Left lung (tissue), 10 donors: Measurements from ENCODE around the gene BLOC1S3. TPM values are rescaled to one million over a fixed set of nuclear protein-coding genes. Genes with fewer than 3 reads are reported as not detected.

Experiments
- ATAC-seq: fragments of 200-7000 bp; cut with Tn5 transposase; one replicate; pipeline ENCODE4 v1.9.1; 2020; ENCODE audit warnings: moderate library complexity
- DNase-seq, 4 donors: peaks; one replicate each; pipeline ENCODE4 v3.0.0-alpha.2; 2013 to 2020
- H3K27ac ChIP-seq, 2 donors: fragments of 200-600 bp; sonication (generic) in 1 of 2; one replicate each; pipeline versions ENCODE4 v1.5.0 to v1.8.0; 2020 to 2021
- H3K27me3 ChIP-seq, 2 donors: fragments of 200-600 bp; sonication (generic) in 1 of 2; one replicate each; pipeline versions ENCODE4 v1.5.0 to v1.8.0; 2020 to 2021
- H3K36me3 ChIP-seq, 2 donors: fragments of 200-600 bp; sonication (generic) in 1 of 2; one replicate each; pipeline versions ENCODE4 v1.5.0 to v1.8.0; 2020 to 2021
- H3K4me1 ChIP-seq, 2 donors: fragments of 200-600 bp; one replicate each; pipeline ENCODE4 v1.8.0; 2021
- H3K4me3 ChIP-seq, 2 donors: fragments of 200-600 bp; sonication (generic) in 1 of 2; one replicate each; pipeline versions ENCODE4 v1.5.0 to v1.8.0; 2020 to 2021; ENCODE audit warnings: mild to moderate bottlenecking in 1 of 2
- H3K9me3 ChIP-seq, 2 donors: fragments of 200-600 bp; sonication (generic) in 1 of 2; one replicate each; pipeline versions ENCODE4 v1.5.0 to v1.8.0; 2020 to 2021
- CTCF ChIP-seq, 2 donors: fragments of 200-600 bp; sonication (generic) in 1 of 2; IDR thresholded peaks; one replicate each; pipeline versions ENCODE4 v1.5.0 to v1.8.0; 2021; ENCODE audit warnings: antibody characterized with exemption in 2 of 2
- intact Hi-C, 2 donors: fragments of 100-400 bp; cut with DNase I; formaldehyde crosslinking; loops; one replicate each; pipeline versions ENCODE4 v1.11.2 to v1.14.2; 2022
- polyA plus RNA-seq, 6 donors: library from polyadenylated mRNA; unstranded; fragments of 120-200 nt; gene quantifications; one replicate each; pipeline ENCODE4 v1.2.1, GENCODE V29; 2013; ENCODE audit not compliant: insufficient read length in 6 of 6
- total RNA-seq, 2 donors: library from RNA; stranded (reverse); fragmentation: NEBNext Ultra II Directional; extraction: Animal tissue kit (Norgen Biotek cat#: 25700); gene quantifications; one replicate each; pipeline ENCODE4 v1.2.1, GENCODE V29; 2021
- donor health status: DM: no; HTN: yes; CAD: no.
- donor health status: DM: no; HTN: no; CAD: no.

Gene BLOC1S3
- total and polyA plus RNA-seq, 8 donors, result 7.8 to 15.8 (median 9.8) TPM

DNA sequence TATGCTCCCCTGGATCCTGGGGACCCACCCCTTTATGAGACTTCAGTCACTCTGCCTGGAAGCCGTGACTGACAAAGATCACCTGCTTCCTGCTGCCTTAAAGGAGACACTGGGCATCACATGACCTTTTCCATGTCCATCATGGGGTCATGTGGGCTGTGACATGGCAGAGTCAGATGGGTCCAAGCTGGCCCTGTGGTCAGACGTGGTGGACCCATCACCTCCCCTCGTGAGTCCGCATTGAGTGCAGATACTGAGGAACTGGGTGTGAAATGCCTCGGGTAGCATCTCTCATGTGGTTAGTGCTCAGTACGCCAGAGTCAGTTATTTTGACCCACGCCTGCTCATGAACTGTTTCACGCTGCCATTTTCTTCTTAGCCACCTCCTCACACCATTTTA lies 44.9 kb upstream of the BLOC1S3 start:
- H3K27me3 ChIP-seq, result no peaks in the 10 kb centered on the region
- no peaks in the 10 kb centered on the region for H3K4me1 ChIP-seq
- H3K27ac ChIP-seq, result no peak overlapping the region
- ATAC-seq (no peak), DNase-seq (no peak)
- intact Hi-C loops, result no loop called here
- H3K4me3 ChIP-seq, result no peak overlapping the region
- peaks cover 0 to 4% of the 10 kb centered on the region in 2 donors for H3K36me3 ChIP-seq
- no peak for TF ChIP-seq CTCF (IDR thresholded peaks at IDR 0.05)
- no peaks in the 10 kb centered on the region for H3K9me3 ChIP-seq

- intact Hi-C loops, result no loop called here
- no peaks in the 10 kb centered on the region for H3K9me3 ChIP-seq
- no peaks in the 10 kb centered on the region for H3K27me3 ChIP-seq
- no peaks in the 10 kb centered on the region for H3K4me1 ChIP-seq
- no peaks in the 10 kb centered on the region for H3K36me3 ChIP-seq
- no peak for TF ChIP-seq CTCF (IDR thresholded peaks at IDR 0.05)
- H3K4me3 ChIP-seq, result no peak overlapping the region
- no peak for DNase-seq
- H3K27ac ChIP-seq, result no peak overlapping the region
- ATAC-seq, result no peak
Measured at GRCh38 chr19:45135176-45135885, 43.3 kb upstream of the BLOC1S3 start.

GRCh38 chr19:45136507-45137178 lies 41.9 kb upstream of the BLOC1S3 start:
- Histone ChIP-seq H3K4me1 (no peaks in the 10 kb centered on the region), H3K9me3 (no peaks in the 10 kb centered on the region), H3K27me3 (no peaks in the 10 kb centered on the region), H3K27ac (no peak overlapping the region), H3K36me3 (peaks cover 0 to 13% of the 10 kb centered on the region in 2 donors), H3K4me3 (no peak overlapping the region)
- no peak for ATAC-seq
- TF ChIP-seq CTCF (IDR thresholded peaks at IDR 0.05), result no peak
- intact Hi-C loops, result no loop called here
- DNase-seq, result no peak

GRCh38 chr19:45137179-45137761 lies 41.3 kb upstream of the BLOC1S3 start:
- TF ChIP-seq CTCF (IDR thresholded peaks at IDR 0.05), result no peak
- no peak for ATAC-seq
- H3K4me1 ChIP-seq, result no peaks in the 10 kb centered on the region
- no peak for DNase-seq
- intact Hi-C loops, result no loop called here
- peaks cover 0 to 19% of the 10 kb centered on the region in 2 donors for H3K36me3 ChIP-seq
- H3K27me3 ChIP-seq, result no peaks in the 10 kb centered on the region
- no peak overlapping the region for H3K4me3 ChIP-seq
- H3K27ac ChIP-seq, result no peak overlapping the region
- H3K9me3 ChIP-seq, result no peaks in the 10 kb centered on the region

DNA sequence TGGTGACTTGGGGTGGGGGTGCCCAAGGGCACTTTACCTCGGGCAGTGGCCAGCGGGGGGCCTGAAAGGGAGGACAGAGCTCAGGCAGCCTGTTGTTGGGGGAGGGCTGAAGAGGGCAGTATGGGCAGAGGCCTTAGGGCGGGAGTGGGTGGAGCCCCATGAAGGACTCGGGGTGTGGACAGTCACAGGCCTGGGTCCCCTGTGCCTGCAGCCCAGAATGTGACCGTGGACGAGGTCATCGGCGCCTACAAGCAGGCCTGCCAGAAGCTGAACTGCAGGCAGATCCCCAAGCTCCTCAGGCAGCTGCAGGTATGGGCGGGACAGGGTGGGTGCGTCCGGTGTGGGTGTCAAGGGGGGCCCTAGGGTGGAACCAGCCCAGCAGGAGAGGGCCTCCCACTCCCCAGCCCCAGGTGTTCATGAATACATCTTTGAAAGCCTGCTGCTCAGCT lies 40.3 kb upstream of the BLOC1S3 start:
- Histone ChIP-seq H3K27ac (no peak overlapping the region), H3K27me3 (no peaks in the 10 kb centered on the region), H3K4me3 (no peak overlapping the region), H3K4me1 (no peaks in the 10 kb centered on the region), H3K9me3 (no peaks in the 10 kb centered on the region), H3K36me3 (peaks cover 0 to 30% of the 10 kb centered on the region in 2 donors)
- intact Hi-C loops, result no loop called here
- DNase-seq (no peak), ATAC-seq (no peak)
- no peak for TF ChIP-seq CTCF (IDR thresholded peaks at IDR 0.05)
